ENCODE results near the gene TNN. TPM values are rescaled to one million over a fixed set of nuclear protein-coding genes. Genes with fewer than 3 reads are reported as not detected.
"Not testable (repeated sequence)": the region's sequence is repeated elsewhere in the genome, so short reads cannot be mapped to it uniquely, and the experiment has no call there.

The TNN gene
- total RNA-seq, 2 experiments from 2014 or later = 0.05 to 0.07 TPM

- no peak overlapping the region for H3K27ac Mint-ChIP-seq
- POLR2A ChIA-PET = no interaction called here
- H3K9me3 Mint-ChIP-seq = no peaks in the 10 kb centered on the region
- no peaks in the 10 kb centered on the region for H3K27me3 Mint-ChIP-seq
- H3K36me3 Mint-ChIP-seq (ENCODE audit: low read depth) = no peaks in the 10 kb centered on the region
- ATAC-seq (no peak), DNase-seq (no peak)
- H3K4me3 Mint-ChIP-seq = no peak overlapping the region
- intact Hi-C loops (cut with micrococcal nuclease) = no loop called here
- CTCF ChIA-PET = interaction anchor here (1.3 kb wide), 1 partner anchor 52 kb away, joined by 3 read pairs; no protein-coding TSS in a partner anchor
- TF ChIP-seq CTCF (IDR thresholded peaks at IDR 0.05) = no peak
- no peaks in the 10 kb centered on the region for H3K4me1 Mint-ChIP-seq (ENCODE audit: low read depth)
Measured at GRCh38 chr1:175099916-175100315, 32.3 kb downstream of the TNN start.

DNA sequence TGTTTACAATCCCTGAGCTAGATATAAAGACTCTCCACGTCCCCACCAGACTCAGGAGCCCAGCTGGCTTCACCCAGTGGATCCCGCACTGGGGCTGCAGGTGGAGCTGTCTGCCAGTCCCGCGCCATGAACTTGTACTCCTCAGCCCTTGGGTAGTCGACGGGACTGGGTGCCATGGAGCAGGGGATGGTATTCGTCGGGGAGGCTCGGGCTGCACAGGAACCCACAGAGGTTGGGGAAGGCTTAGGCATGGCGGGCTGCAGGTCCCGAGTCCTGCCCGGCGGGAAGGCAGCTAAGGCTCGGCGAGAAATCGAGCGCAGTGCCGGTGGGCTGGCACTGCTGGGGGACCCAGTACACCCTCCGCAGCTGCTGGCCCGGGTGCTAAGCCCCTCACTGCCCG is 34.5 kb downstream of the TNN start:
- H3K27ac Mint-ChIP-seq; H3K4me3 Mint-ChIP-seq; CTCF ChIA-PET; intact Hi-C loops (cut with micrococcal nuclease); H3K27me3 Mint-ChIP-seq; H3K4me1 Mint-ChIP-seq (ENCODE audit: low read depth); ATAC-seq; POLR2A ChIA-PET; H3K9me3 Mint-ChIP-seq; DNase-seq; H3K36me3 Mint-ChIP-seq (ENCODE audit: low read depth): not testable (repeated sequence)

GRCh38 chr1:175106536-175106935 is 38.9 kb downstream of the TNN start:
- H3K4me1 Mint-ChIP-seq (ENCODE audit: low read depth); H3K27ac Mint-ChIP-seq; CTCF ChIA-PET; ATAC-seq; POLR2A ChIA-PET; H3K4me3 Mint-ChIP-seq; H3K27me3 Mint-ChIP-seq; H3K9me3 Mint-ChIP-seq; DNase-seq; intact Hi-C loops (cut with micrococcal nuclease); H3K36me3 Mint-ChIP-seq (ENCODE audit: low read depth): not testable (repeated sequence)

DNA sequence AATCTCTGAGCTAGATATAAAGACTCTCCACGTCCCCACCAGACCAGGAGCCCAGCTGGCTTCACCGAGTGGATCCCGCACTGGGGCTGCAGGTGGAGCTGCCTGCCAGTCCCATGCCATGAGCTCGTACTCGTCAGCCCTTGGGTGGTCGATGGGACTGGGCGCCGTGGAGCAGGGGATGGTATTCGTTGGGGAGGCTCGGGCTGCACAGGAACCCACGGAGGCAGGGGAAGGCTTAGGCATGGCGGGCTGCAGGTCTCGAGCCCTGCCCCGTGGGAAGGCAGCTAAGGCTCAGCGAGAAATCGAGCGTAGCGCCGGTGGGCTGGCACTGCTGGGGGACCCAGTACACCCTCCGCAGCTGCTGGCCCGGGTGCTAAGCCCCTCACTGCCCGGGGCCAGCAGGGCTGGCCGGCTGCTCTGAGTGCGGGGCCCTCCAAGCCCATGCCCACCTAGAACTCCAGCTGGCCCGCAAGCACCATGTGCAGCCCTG is 40.7 kb downstream of the TNN start:
- H3K27ac Mint-ChIP-seq; POLR2A ChIA-PET; intact Hi-C loops (cut with micrococcal nuclease); DNase-seq; ATAC-seq; H3K4me1 Mint-ChIP-seq (ENCODE audit: low read depth); H3K36me3 Mint-ChIP-seq (ENCODE audit: low read depth); CTCF ChIA-PET; H3K9me3 Mint-ChIP-seq; H3K4me3 Mint-ChIP-seq; H3K27me3 Mint-ChIP-seq: not testable (repeated sequence)

DNA sequence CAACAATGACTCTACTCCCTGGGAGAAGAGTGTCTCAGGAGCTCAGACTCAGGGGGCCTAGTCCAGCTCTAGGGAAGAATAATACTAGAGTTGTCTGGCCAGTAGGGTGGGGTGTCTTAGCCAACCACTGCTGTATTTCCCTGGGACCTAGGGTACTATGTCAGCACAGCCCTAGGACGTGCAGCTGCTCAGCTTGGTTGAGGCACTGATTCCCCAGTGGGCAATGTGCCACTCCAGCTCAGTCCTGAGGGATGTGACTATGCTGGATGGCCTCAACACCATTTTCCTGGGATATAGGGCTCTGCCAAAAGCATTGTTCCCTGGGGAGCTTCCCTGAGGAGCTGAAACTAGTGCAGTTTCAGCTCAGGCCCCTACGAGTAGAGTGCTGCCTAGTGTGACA is 47.4 kb downstream of the TNN start:
- H3K27me3 Mint-ChIP-seq = peaks cover 5% of the 10 kb centered on the region
- no peak for DNase-seq
- no peak for ATAC-seq
- no peaks in the 10 kb centered on the region for H3K36me3 Mint-ChIP-seq (ENCODE audit: low read depth)
- intact Hi-C loops (cut with micrococcal nuclease) = no loop called here
- no peak overlapping the region for H3K4me3 Mint-ChIP-seq
- H3K4me1 Mint-ChIP-seq (ENCODE audit: low read depth) = no peaks in the 10 kb centered on the region
- TF ChIP-seq CTCF (IDR thresholded peaks at IDR 0.05) = no peak
- peaks cover 16% of the 10 kb centered on the region for H3K9me3 Mint-ChIP-seq
- ChIA-PET CTCF (interaction anchor here (1.0 to 3.9 kb wide), 3 partner anchors 10 to 85 kb away, joined by 3 to 17 read pairs (median 10); no protein-coding TSS in a partner anchor), POLR2A (interaction anchor here (0.8 kb wide), 1 partner anchor 29 kb away, joined by 3 read pairs; no protein-coding TSS in a partner anchor)
- no peak overlapping the region for H3K27ac Mint-ChIP-seq

DNA sequence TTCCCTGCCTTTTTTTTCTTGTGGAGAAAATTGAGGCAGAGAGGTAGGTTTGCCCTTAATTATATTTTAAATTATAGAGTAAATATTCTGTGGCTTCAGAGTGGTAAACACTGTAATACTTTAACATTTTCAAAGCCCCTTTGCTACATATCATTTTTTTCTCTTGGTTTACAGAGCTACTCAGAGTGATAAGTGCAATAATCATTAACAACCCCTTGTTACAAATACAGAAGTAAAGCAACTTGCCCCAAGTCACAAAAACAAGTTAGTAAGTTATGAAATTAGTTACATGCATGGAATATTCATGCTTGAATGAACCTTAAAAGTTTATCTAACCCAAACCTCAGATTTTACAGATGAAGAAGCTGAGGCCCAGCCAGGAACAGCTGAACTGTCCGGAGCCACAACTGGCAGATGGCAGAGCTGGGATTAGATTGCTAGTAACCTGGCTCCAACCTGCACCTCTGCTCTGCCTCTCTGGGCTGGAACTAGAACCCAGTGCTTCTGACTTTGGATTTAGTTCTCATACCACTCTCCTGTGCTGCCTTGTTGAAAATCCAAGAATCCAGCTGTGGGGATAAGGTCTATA is 48.7 kb downstream of the TNN start:
- H3K27ac Mint-ChIP-seq = no peak overlapping the region
- no peaks in the 10 kb centered on the region for H3K36me3 Mint-ChIP-seq (ENCODE audit: low read depth)
- H3K4me1 Mint-ChIP-seq (ENCODE audit: low read depth) = no peaks in the 10 kb centered on the region
- ATAC-seq = no peak
- ChIA-PET CTCF (interaction anchor here (1.2 to 3.9 kb wide), 4 partner anchors 9 to 86 kb away, joined by 3 to 17 read pairs (median 7); no protein-coding TSS in a partner anchor), POLR2A (no interaction called here)
- intact Hi-C loops (cut with micrococcal nuclease) = no loop called here
- no peak for DNase-seq
- peaks cover 16% of the 10 kb centered on the region for H3K9me3 Mint-ChIP-seq
- H3K27me3 Mint-ChIP-seq = peaks cover 5% of the 10 kb centered on the region
- no peak overlapping the region for H3K4me3 Mint-ChIP-seq
- no peak for TF ChIP-seq CTCF (IDR thresholded peaks at IDR 0.05)

Data from activated CD8-positive, alpha-beta T cell treated with anti-CD3 and anti-CD28 coated beads for 36 hours (primary cell).